ENCODE data around the gene TBR1.

The TBR1 gene

DNA sequence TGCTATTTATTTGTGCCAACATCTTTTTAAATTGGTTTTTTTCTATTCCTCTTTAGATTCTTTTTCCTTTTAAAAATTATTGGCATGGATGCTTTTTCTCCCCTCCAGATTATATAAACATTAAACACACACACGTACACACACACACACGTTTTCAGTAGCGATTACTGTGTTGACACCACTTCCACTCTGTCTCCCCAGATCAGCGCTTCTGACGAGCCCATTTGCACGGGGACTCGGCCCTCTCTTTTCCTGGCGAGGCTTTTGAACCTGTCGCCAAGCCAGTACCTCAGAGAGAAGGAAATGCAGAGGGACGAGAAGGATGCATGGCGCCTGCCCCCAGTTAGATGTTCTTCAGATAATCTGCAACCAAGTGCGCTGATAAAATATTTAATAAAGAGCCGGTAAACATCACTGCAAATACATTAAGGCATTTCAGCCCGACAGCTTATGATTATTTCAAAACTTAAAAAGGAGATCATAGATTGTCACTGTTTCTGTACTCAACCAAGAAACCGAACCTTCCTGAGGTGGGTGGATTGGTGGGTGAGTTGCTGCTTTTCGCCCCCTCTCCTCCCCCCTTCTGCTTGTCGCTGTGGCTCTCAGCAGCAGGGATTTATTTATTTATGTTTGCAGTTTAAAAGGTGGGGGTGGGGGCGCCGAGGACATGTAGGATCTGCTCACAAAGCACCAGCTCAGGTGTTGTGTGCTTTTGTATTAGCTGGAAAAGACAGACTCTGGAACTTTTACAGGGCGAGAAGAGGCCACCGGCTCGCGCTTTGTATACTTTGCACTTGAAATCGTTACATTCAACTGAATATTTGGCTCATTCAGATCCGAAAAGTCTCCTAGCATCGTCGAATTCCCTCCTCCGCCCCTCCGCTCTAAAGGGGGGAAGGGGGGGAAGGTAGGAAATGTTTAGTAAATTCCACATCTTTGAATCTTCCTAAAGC, 787 bp upstream of the TBR1 start:
- no peak for DNase-seq (ENCODE audit: low spot score)

DNA sequence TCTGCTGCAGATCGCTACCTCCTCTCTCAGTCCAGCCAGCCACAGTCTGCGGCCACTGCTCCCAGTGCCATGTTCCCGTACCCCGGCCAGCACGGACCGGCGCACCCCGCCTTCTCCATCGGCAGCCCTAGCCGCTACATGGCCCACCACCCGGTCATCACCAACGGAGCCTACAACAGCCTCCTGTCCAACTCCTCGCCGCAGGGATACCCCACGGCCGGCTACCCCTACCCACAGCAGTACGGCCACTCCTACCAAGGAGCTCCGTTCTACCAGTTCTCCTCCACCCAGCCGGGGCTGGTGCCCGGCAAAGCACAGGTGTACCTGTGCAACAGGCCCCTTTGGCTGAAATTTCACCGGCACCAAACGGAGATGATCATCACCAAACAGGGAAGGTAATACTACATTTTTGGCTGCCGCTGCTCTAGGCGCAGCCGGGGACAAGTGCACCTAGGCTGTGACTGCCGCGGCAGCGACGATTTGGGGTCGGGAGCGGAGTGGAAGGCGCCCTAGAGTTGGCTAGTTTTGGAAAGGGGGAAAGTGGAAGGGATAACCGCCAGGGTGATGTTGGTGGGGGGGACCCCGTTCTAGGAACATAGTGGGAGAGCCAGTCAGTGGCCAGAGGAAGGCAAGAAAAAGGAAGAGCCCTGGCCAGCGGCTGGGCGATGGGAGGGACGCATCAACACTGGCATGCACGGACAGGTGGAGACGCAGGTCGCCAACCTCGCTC, 776 bp downstream of the TBR1 start:
- DNase-seq (ENCODE audit: low spot score) = no peak

DNA sequence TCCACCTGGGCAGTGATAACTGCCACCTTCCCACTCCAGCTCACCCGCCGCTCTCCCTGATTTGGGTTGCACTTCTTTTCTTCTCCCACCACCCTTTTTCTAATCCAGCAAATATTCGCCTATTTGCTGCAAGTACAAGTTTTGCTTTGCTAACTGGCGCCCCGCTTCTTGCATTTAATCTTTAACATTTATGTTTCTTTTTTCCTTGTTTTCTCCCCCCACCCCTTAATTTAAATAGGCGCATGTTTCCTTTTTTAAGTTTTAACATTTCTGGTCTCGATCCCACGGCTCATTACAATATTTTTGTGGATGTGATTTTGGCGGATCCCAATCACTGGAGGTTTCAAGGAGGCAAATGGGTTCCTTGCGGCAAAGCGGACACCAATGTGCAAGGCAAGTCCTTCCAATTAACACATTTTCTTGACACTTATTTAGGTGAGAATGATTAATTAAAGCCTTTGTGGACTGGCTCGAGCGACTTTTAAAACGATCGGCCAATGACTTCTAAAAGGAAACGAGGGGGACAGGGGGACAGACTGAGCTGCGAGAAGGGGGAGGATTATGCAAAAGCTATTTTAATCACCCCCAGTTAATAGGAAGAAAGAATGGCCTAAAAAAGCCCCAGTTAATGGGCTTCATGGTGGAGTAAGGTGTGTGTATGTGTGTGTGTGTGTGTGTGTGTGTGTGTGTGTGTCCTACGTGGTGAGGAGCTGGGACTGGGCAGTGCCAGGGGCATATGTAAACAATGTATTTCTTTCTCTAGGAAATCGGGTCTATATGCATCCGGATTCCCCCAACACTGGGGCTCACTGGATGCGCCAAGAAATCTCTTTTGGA, 1.6 kb downstream of the TBR1 start:
- no peak for DNase-seq (ENCODE audit: low spot score)

GRCh38 chr2:161418275-161418714, 2.2 kb downstream of the TBR1 start:
- DNase-seq (ENCODE audit: low spot score) = no peak

DNA sequence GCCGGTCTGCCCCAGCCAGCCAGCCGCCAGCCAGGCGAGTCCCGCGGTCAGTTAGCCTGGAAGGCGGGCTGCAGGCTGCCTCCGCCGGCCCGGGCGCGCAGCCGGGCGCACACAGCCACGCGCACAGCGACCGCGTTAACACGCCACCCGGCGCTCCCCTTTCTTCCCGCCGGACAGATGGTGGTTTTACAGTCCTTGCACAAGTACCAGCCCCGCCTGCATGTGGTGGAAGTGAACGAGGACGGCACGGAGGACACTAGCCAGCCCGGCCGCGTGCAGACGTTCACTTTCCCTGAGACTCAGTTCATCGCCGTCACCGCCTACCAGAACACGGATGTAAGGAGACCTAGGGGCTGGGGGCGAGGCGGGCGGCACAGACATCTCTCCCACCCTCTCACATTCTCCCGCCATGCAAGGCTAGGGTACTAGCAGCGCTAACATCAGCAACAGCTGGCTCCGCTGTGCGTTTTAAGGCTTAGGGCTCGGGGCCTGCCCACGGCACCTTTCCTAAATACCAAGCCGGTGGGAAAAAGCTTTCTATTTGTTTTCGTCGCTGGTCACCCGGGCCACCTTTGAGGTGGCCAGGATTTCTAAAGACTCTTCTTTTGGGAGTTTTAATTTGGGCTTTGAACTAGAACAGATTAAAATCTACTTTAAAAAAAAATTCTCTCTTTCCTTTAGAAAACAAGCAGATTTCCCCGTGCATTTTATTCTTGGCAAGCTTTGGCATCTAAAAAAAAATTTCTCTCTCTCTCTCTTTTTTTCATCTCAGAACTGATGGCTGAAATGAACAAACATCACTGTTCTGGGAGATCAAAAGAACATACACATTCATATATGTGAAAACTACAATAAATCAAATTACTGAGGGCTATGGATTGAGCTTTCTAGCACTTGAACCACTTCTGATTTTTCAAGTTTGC, 2.9 kb downstream of the TBR1 start:
- no peak for DNase-seq (ENCODE audit: low spot score)

DNA sequence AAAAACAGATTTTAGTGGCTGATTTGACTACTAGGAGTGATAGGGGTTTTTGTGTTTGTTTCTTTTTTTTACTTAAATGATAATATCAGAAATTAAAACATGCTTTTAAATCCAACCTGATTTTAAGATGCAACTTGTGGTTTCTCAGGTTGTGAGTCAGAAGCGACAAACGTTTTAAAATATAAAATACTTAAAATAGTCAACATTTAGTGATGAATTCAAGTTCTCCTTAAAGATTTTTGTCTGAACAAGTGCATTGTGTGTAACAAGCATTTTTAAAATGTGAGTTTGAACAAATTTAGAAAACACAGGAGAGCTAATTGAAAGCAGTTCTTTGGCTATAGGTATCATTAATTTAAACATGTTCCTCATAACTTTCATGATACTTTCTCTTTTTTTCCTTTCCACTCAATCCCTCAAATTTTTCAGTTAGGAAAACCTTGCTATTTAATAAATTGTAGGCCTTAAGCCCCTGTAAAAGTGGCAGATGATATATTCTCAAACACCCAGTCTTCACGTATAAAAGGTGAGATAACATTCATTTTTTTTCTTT, 3.6 kb downstream of the TBR1 start:
- DNase-seq (ENCODE audit: low spot score) = no peak

DNA sequence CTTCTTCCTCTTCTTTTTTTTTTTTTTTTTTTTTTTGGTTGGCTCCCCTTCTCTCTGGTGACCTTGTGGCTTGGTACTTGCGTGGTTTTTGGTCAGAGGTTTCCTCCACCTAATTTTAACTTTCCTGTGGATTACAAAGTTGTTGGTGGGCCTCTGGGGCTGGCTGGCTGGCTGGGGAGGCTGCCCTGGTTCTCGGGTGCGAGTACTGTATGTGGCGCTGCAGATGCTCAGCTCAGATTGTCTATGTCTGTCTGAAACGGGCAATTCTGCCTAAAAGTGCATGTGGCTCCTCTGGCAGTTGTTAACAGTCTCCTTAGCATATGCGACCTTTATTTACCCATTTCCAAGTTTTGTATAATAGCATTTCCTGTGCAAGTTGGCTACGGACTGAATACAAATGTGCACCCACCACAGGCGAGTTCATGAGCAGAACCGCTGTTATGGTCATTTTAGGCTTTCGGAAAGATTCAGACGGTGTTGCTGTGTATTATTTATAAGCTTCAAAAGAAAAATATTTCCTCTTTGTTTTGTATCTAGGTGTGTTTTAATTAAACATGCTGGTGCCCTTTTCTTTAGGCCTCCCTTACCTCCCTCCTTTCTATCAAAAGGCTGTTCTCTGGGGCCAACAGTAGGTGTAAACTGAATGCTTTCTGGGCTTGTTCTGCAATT, 4.4 kb downstream of the TBR1 start:
- DNase-seq (ENCODE audit: low spot score) = no peak

DNA sequence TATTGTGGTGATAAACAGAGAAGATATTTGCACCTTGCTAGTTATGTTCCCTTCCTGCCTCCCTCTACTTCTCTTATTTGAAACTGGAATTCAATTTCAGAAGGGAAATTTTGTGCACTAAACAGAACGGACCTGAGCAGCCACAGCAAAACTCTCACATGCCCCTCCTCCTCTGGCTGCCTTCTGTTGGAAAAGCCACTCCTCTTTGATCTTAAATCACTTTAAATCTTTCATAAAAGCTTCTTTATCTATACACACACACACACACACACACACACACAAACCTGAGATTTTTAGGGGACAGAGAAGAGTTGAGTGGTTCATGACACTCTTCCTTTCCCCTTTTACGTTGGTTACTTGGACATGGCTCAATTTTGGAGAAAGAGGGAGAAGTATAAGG, 5.6 kb downstream of the TBR1 start:
- DNase-seq (ENCODE audit: low spot score) = no peak

GRCh38 chr2:161422816-161423403, 6.8 kb downstream of the TBR1 start:
- DNase-seq (ENCODE audit: low spot score) = no peak

GRCh38 chr2:161423421-161424393, 7.6 kb downstream of the TBR1 start:
- no peak for DNase-seq (ENCODE audit: low spot score)

- no peak for DNase-seq (ENCODE audit: low spot score)
These were observed 8.3 kb downstream of the TBR1 start for GRCh38 chr2:161424394-161424769.

DNA sequence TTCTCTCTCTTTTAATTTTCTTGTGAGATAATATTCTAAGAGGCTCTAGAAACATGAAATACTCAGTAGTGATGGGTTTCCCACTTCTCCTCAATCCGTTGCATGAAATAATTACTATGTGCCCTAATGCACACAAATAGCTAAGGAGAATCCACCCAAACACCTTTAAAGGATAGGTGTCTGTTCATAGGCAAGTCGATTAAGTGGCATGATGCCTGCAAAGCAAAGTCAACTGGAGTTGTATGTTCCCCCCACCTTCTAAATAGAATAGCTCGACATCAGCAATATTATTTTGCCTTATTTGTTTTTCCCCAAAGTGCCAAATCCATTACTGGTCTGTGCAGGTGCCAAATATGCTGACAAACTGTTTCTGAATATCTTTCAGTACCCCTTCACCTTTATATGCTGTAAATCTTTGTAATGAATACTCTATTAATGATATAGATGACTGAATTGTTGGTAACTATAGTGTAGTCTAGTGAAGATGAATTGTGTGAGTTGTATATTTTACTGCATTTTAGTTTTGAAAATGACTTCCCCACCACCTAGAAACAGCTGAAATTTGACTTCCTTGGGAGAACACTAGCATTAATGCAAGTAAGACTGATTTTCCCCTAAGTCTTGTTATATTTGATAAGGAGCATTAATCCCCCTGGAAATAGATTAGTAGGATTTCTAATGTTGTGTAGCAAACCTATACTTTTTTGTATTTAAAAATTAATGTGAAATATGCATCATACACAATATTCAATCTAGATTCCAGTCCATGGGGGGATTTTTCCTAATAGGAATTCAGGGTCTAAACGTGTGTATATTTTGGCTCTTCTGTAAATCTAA, 9.0 kb downstream of the TBR1 start:
- no peak for DNase-seq (ENCODE audit: low spot score)

DNA sequence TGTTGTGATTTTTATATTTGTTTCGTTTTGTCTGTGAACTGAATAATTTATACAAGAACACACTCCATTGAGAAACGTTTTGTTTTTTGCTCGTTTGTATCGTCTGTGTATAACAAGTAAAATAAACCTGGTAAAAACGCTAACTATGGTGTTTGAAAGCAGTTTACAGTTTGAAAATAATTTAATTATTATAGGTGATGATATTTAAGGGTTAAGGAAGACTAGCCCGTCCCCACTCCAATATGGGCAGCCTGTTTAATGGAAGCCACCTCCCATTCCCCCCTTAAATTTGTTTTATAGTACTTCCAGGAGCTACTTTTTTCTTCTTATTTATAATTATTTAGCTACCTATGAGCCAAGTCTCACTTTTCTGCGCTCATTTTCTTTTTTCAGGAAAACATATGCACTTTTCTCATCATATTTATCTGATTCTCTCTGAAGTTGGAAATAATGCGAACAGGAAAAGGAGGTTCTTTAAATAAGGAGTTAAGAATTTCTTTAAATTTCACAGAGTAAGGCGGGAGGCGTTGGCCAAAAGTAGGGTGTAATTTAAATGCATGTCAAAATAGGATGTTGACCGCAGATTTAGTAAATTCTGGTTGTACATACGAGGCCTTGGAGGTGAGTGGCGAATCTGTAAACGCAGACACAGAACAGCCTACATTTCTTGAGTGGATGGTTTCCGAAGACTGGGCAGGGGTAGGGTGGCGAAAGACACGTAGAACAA, 9.8 kb downstream of the TBR1 start:
- no peak for DNase-seq (ENCODE audit: low spot score)

GRCh38 chr2:161426455-161426921, 10.4 kb downstream of the TBR1 start:
- no peak for DNase-seq (ENCODE audit: low spot score)

- DNase-seq (ENCODE audit: low spot score) = no peak
These were observed 11.0 kb downstream of the TBR1 start for GRCh38 chr2:161426922-161427663.
